GM23338 (cell line): ENCODE data around the gene KRT83. TPM values are rescaled to one million over a fixed set of nuclear protein-coding genes. Genes with fewer than 3 reads are reported as not detected.

Source experiments
- ATAC-seq: fragments of 200-7000 bp; cut with Tn5 transposase; 3 replicates; pipeline ENCODE4 v1.9.1; 2020
- DNase-seq: peaks from one replicate; pipeline ENCODE4 v3.0.0-alpha.2; 2015; ENCODE audit warnings: low spot score
- H2AFZ ChIP-seq: fragments of 200-600 bp; sonication (generic); 2 replicates; pipeline ENCODE4 v1.8.0; 2016; ENCODE audit warnings: antibody characterized with exemption, mild to moderate bottlenecking, moderate library complexity
- H3F3A ChIP-seq: fragments of 200-600 bp; sonication (generic); replicated peaks from 2 replicates; pipeline ENCODE4 v1.8.0; 2017; ENCODE audit warnings: antibody characterized with exemption, mixed run types, low read depth
- H3K27ac ChIP-seq: fragments of 200-600 bp; sonication (generic); 2 replicates; pipeline ENCODE4 v1.6.1; 2016; ENCODE audit warnings: low read depth
- H3K27me3 ChIP-seq: fragments of 200-600 bp; sonication (generic); 2 replicates; pipeline ENCODE4 v1.8.0; 2016; ENCODE audit warnings: mild to moderate bottlenecking, mixed run types, moderate library complexity; ENCODE audit not compliant: insufficient read depth
- H3K36me3 ChIP-seq: fragments of 200-600 bp; sonication (generic); 2 replicates; pipeline ENCODE4 v1.8.0; 2016; ENCODE audit warnings: mild to moderate bottlenecking; ENCODE audit not compliant: insufficient read depth
- H3K4me1 ChIP-seq: fragments of 200-600 bp; sonication (generic); 2 replicates; pipeline ENCODE4 v1.8.0; 2016; ENCODE audit warnings: mild to moderate bottlenecking, moderate library complexity; ENCODE audit not compliant: insufficient read depth
- H3K4me2 ChIP-seq: fragments of 200-600 bp; sonication (generic); 2 replicates; pipeline ENCODE4 v1.7.1; 2017; ENCODE audit warnings: mixed run types
- H3K4me3 ChIP-seq: fragments of 200-600 bp; sonication (generic); 2 replicates; pipeline ENCODE4 v1.6.1; 2016; ENCODE audit warnings: mixed run types
- H3K79me2 ChIP-seq: fragments of 200-600 bp; sonication (generic); replicated peaks from 2 replicates; pipeline ENCODE4 v1.8.0; 2017; ENCODE audit warnings: mild to moderate bottlenecking; ENCODE audit not compliant: insufficient read depth
- H3K9me2 ChIP-seq: fragments of 200-600 bp; sonication (generic); 2 replicates; pipeline ENCODE4 v1.8.0; 2017; ENCODE audit not compliant: insufficient read depth
- H4K20me1 ChIP-seq: fragments of 200-600 bp; sonication (generic); replicated peaks from 2 replicates; pipeline ENCODE4 v1.8.0; 2017; ENCODE audit warnings: mild to moderate bottlenecking; ENCODE audit not compliant: insufficient read depth
- H3K27ac Mint-ChIP-seq: 2 replicates; pipeline ENCODE4 v1.8.0; 2020; ENCODE audit warnings: inconsistent platforms, mild to moderate bottlenecking, moderate library complexity, mixed read lengths
- H3K27me3 Mint-ChIP-seq: 3 replicates; pipeline ENCODE4 v1.8.0; 2022; ENCODE audit warnings: low read depth, mild to moderate bottlenecking, moderate library complexity, mixed read lengths, inconsistent platforms; ENCODE audit not compliant: insufficient read depth, poor library complexity
- H3K36me3 Mint-ChIP-seq: 3 replicates; pipeline ENCODE4 v1.8.0; 2021; ENCODE audit warnings: low read depth, mild to moderate bottlenecking, inconsistent platforms, moderate library complexity, mixed read lengths
- H3K4me1 Mint-ChIP-seq: 3 replicates; pipeline ENCODE4 v1.8.0; 2020; ENCODE audit warnings: mild to moderate bottlenecking, inconsistent platforms, mixed read lengths
- H3K4me3 Mint-ChIP-seq: 3 replicates; pipeline ENCODE4 v1.8.0; 2021; ENCODE audit warnings: moderate library complexity, mild to moderate bottlenecking, inconsistent platforms, mixed read lengths
- H3K9me3 Mint-ChIP-seq: 3 replicates; pipeline ENCODE4 v1.8.0; 2020; ENCODE audit warnings: moderate library complexity, mild to moderate bottlenecking, inconsistent platforms, mixed read lengths
- CREB1 ChIP-seq: fragments of 250-450 bp; sonication (Bioruptor Pico); IDR thresholded peaks from 2 replicates; pipeline ENCODE4 v1.5.0; 2020; ENCODE audit warnings: low read depth, mild to moderate bottlenecking, moderate library complexity
- ETS1 ChIP-seq: IDR thresholded peaks from 2 replicates; pipeline ENCODE4 v1.6.1; 2016; ENCODE audit warnings: antibody characterized with exemption
- EZH2 ChIP-seq: fragments of 200-600 bp; sonication (generic); IDR thresholded peaks from one replicate; pipeline ENCODE4 v1.8.0; 2017; ENCODE audit warnings: antibody characterized with exemption, mild to moderate bottlenecking, low read depth; ENCODE audit not compliant: unreplicated experiment
- EZH2phosphoT487 ChIP-seq: fragments of 200-600 bp; sonication (generic); IDR thresholded peaks from one replicate; pipeline ENCODE4 v1.8.1; 2018; ENCODE audit warnings: antibody characterized with exemption; ENCODE audit not compliant: unreplicated experiment
- JUNB ChIP-seq: IDR thresholded peaks from one replicate; pipeline ENCODE4 v1.6.1; 2016; ENCODE audit warnings: antibody characterized with exemption; ENCODE audit not compliant: unreplicated experiment
- NANOG ChIP-seq: IDR thresholded peaks from 2 replicates; pipeline ENCODE4 v1.6.1; 2016; ENCODE audit warnings: antibody characterized with exemption, borderline replicate concordance
- POLR2AphosphoS5 ChIP-seq: IDR thresholded peaks from 2 replicates; pipeline ENCODE4 v1.6.1; 2016; ENCODE audit warnings: antibody characterized with exemption, low read depth
- STAT1 ChIP-seq: IDR thresholded peaks from one replicate; pipeline ENCODE4 v1.6.1; 2016; ENCODE audit warnings: antibody characterized with exemption; ENCODE audit not compliant: unreplicated experiment
- ZNF114 ChIP-seq: fragments of 250-450 bp; sonication (Bioruptor Pico); IDR thresholded peaks from 2 replicates; pipeline ENCODE4 v1.5.0; 2020; ENCODE audit warnings: mild to moderate bottlenecking, moderate library complexity
- ZNF331 ChIP-seq: fragments of 250-450 bp; sonication (Bioruptor Pico); IDR thresholded peaks from 2 replicates; pipeline ENCODE4 v1.5.0; 2020; ENCODE audit warnings: low read depth, mild to moderate bottlenecking, moderate library complexity
- ZNF462 ChIP-seq: fragments of 250-450 bp; sonication (Bioruptor Pico); IDR thresholded peaks from 2 replicates; pipeline ENCODE4 v1.5.0; 2020; ENCODE audit warnings: mild to moderate bottlenecking, moderate library complexity
- polyA plus RNA-seq: library from polyadenylated mRNA; unstranded; fragments of >200 nt; fragmentation: Nextera tagmentation; extraction: Ambion mirVana; gene quantifications from 2 replicates; pipeline ENCODE4 v1.2.1, GENCODE V29; 2016
- total RNA-seq: library from RNA; depleted of rRNA; stranded (reverse); fragments of >200 nt; shearing (Covaris generic); gene quantifications from 2 replicates; pipeline ENCODE4 v1.2.3, GENCODE V29; 2014

Gene KRT83
- total and polyA plus RNA-seq, 2 experiments from 2014 or later, result not detected

- Histone ChIP-seq H3K36me3 (no peaks in the 10 kb centered on the region), H3K4me1 (no peaks in the 10 kb centered on the region; the same call in 1 of the 2 replicates), H3K9me2 (0 out of 2 replicates have a peak, but pooled peaks cover 3% of the 10 kb centered on the region), H4K20me1 (no peaks in the 10 kb centered on the region), H3K27ac (no peak overlapping the region), H2AFZ (no peak overlapping the region), H3K4me3 (no peak overlapping the region), H3K4me2 (no peak overlapping the region), H3K27me3 (peaks cover 11% of the 10 kb centered on the region), H3K79me2 (no peaks in the 10 kb centered on the region), H3F3A (no peaks in the 10 kb centered on the region)
- DNase-seq, result no peak
- TF ChIP-seq ETS1 (no peak), ZNF114 (no peak), STAT1 (no peak), NANOG (no peak), JUNB (no peak), CREB1 (CRISPR knock-in tag) (no peak), EZH2 (no peak), ZNF462 (no peak), EZH2phosphoT487 (no peak), ZNF331 (CRISPR knock-in tag) (no peak), POLR2AphosphoS5 (no peak)
- peaks cover 11% of the 10 kb centered on the region for H3K27me3 Mint-ChIP-seq
- no peaks in the 10 kb centered on the region for H3K36me3 Mint-ChIP-seq
- ATAC-seq, result no peak
- H3K9me3 Mint-ChIP-seq, result no peaks in the 10 kb centered on the region
- no peak overlapping the region for H3K27ac Mint-ChIP-seq
- no peak overlapping the region for H3K4me3 Mint-ChIP-seq
- no peaks in the 10 kb centered on the region for H3K4me1 Mint-ChIP-seq
These were observed 45.5 kb downstream of the KRT83 start for GRCh38 chr12:52275686-52276085.
